GM19324 (cell line): Measurements from ENCODE around the gene ATR.
"Not testable (repeated sequence)": the region's sequence is repeated elsewhere in the genome, so short reads cannot be mapped to it uniquely, and the experiment has no call there.

Experiments used
- ATAC-seq: cut with Tn5 transposase; IDR thresholded peaks from one replicate; pipeline ENCODE4 v1.9.1; 2021; ENCODE audit warnings: mild to moderate bottlenecking, moderate library complexity; ENCODE audit not compliant: unreplicated experiment, low FRiP score

ATR gene

DNA sequence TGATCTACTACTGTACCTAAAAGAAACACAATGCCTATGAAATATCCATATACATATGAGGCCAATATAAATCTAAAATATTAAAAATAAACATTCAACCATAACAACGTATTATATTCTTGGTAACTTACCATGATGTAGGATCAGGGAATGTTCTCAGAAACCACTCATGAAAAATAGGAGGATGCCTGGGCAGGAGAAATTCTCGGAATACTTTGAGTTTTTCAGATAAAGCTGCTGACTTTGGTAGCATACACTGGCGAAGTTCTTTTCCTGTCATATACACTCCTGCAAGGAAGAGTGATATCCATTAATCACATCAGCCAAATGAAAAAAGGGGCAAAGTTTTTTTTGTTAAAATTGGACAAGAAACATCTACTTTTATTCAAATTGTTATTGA, 119.4 kb downstream of the ATR start:
- ATAC-seq, result no peak

DNA sequence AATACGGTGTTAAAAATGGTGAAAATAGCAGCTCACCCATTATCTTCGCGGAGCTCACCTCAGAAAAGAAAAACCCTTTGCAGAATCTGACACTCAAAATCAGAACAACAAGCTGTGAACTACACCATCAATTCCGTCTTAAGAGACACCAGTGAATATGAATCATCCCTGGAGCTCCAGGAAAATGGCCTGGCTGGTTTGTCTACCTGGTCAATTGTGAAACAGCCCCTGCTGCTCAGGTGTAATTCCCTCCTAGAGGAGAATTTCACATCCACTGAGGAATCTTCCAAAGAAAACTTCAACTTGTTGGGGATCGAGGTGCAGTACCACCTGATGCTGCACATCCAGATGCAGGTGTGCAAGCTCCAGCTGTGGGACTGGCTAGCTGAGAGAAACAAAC, 127.7 kb downstream of the ATR start:
- no peak for ATAC-seq

DNA sequence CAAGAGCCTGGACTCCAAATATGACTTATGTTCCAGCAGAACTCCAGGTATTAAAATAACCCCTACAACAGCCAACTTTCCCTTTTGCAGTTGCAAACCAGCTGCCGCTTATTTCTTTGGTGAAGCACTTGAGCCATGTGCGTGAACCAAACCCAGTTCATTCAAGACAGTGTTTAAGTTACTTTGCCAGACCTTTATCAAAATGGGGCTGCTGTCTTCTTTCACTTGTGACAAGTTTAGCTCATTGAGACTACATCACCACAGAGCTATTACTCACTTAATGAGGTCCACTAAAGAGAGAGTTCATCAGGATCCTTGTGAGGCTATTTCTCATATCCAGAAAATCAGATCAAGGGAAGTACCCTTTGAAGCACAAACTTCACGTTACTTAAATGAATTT, 128.3 kb downstream of the ATR start:
- ATAC-seq, result no peak

DNA sequence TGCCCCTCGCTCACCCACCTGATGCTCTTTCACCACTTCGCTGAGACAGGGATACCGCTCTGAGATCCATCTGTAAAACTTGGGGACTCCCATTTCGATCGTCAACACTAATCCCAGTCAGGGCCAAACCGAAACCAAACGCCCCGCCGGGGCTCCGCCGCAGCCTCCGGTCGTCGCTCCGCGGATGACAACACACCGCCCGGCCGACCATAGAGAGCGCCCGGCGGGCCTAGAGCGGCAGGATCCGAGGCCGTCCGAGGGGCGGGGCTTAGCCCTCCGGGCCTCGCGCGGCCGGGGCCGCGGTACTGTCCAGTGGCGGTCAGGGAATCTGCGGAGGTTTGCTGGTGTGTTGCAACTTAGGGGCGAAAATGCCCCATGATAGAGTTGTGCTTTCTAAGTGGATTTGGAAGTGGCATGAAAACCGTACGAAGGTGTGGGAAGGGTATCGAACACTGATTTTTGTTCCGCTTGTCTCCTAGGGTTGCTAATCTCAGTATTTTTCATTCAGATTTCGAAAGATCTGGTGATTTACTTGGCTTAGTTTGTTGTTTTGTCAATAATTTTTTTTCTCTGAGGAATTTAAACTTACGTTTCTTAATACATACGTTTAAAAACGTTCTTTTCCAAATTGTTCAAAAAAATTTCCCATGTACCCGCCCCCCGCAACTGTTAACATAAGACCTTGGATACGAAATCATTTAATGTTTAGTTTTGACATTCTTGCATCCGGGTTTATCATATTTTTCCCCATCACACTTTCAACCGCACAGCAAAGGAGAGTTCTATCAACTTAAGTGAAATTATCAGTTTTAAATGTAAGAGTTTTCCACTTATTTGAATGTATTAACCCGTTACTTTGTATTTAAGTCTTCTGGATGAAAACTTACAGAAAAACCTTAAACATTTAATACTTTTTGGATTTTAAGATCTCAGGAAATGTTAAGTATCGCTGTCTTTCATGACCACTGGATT, 130.4 kb downstream of the ATR start, which contains the start of gene XRN1:
Gene XRN1 (minus strand): TSS at position 186 of the 972 bp plus-strand sequence. CDS start 93 bp downstream, at position 93.
- ATAC-seq, result peak; percentile 87

DNA sequence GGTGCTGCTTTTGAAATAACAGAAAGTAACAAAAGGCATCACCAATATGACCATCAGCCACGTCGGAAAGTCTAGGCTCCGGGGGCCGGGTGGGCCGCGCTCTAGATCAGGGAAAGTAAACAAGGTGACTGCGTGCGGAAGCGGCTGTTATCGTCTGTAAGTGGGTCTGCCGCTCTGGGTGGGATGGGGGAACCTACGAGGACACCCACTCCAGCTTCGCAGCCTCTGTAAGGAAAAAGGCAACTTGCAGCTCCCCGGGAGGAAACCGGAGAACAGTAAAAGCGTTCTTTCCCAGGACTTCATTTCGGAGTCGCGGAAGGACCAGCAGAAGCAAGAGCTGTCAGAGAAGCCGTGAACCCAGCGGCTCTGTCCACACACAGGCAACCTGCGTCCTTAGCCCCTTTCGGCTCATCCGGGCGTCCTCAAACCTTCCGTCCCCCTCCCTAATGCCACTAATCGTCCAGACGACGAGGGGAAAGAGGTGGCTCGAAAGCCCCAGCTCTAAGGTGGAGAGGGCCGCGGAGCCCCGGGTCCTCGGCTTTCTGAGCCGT, 131.2 kb downstream of the ATR start:
- ATAC-seq, result peak; percentile 32

DNA sequence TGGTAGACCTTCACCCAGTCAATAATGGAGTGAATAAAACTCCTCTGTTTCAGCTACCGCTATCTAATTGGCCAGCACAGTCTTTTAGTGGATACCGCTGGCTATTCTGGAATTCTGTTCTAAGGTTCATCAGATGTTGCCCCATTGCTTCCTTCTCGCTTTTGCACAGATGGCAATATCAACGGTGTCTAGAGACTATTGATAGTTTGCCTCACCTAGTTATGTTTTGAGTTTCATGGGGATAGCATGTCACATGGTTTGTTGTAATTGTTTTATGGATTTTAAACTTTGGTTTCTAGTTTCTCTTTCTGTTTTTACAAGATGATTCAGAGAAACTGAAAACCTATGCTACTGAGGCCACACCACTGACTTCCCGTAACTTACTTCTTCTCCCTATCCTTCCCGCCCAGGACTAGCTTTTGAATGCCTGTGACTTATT, 132.7 kb downstream of the ATR start:
- ATAC-seq, result peak; percentile 42

DNA sequence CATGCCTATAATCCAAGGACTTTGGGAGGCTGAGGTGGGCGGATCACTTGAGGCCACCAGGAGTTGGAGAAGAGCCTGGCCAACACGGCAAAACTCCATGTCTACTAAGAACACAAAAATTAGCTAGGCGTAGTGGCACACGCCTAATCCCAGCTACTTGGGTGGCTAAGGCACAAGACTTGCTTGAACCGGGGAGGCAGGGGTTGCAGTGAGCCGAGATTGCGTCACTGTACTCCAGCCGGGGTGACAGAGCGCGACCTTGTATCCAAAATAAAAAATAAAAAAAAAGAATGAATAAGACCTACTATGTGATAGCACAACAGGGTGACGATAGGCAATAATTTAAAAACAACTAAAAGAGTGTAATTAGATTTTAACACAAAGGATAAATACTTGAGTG, 134.2 kb downstream of the ATR start:
- ATAC-seq, result no peak

DNA sequence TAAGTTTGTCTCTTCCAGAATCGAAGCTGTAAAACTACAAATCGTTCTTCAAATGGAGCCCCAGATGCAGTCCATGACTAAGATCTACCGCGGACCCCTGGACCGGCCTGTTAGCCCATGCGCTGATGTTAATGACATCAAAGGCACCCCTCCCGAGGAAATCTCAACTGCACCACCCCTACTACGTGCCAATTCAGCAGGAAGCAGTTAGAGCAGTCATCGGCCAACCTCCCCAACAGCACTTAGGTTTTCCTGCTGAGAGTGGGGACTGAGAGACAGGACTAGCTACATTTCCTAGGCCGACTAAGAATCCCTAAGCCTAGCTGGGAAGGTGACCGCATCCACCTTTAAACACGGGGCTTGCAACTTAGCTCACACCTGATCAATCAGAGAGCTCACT, 135.5 kb downstream of the ATR start:
- ATAC-seq, result not testable (repeated sequence)

DNA sequence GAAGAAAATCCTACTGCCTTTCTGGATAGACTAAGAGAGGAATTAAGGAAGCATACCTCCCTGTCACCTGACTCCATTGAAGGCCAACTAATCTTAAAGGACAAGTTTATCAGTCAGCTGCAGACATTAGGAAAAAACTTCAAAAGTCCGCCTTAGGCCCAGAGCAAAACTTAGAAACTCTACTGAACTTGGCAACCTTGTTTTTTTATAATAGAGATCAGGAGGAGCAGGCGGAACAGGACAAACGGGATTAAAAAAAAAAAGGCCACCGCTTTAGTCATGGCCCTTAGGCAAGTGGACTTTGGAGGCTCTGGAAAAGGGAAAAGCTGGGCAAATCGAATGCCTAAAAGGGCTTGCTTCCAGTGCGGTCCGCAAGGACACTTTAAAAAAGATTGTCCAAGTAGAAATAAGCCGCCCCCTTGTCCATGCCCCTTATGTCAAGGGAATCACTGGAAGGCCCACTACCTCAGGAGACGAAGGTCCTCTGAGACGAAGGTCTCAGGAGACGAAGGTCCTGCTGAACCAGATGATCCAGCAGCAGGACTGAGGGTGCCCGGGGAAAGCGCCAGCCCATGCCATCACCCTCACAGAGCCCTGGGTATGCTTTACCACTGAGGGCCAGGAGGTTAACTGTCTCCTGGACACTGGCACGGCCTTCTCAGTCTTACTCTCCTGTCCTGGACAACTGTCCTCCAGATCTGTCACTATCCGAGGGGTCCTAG, 138.9 kb downstream of the ATR start:
- ATAC-seq, result not testable (repeated sequence)

DNA sequence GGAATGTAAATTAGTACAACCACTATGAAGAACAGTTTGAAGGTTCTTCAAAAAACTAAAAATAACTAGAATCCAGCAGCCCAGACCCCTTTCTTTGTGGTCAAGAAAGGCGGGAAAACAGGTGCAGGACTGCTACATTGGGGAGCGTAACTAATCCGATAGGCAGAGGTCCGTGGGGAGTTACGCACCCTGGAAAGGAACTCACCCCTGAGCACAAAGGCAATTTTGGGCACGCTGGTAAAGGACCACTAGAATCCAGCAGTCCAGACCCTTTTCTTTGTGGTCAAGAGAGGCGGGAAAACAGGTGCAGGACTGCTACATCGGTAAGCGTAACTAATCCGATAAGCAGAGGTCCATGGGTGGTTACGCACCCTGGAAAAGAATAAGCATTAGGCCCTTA, 140.4 kb downstream of the ATR start:
- ATAC-seq, result not testable (repeated sequence)

DNA sequence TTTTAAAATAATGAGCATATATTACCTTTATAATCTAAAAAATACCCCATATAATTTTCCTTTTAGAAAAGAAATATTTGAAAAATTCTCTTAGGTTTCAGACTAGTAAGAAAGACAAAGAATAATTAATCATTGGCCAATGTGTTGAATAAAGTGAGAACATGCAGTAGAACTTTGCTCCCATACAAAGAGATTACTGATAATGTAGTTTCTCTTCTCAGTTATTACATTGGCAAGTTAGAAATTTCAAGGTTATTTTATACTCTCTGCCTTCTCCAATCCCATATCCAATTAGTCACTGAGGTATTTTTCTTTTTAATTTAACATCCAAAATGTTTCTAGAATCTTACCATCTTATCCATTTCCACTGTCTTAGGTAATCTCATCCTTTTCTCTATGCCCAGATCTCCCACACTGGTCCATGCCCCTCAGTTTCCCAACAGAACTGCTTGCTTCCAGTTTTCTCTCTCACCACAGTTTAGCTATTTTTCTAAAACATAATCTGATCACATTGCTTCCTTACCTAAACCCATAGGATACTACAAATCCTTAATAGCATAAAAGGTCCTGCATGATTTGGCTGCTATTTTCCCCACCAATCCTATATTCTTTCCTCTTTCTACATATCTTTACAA, 141.5 kb downstream of the ATR start:
- no peak for ATAC-seq

DNA sequence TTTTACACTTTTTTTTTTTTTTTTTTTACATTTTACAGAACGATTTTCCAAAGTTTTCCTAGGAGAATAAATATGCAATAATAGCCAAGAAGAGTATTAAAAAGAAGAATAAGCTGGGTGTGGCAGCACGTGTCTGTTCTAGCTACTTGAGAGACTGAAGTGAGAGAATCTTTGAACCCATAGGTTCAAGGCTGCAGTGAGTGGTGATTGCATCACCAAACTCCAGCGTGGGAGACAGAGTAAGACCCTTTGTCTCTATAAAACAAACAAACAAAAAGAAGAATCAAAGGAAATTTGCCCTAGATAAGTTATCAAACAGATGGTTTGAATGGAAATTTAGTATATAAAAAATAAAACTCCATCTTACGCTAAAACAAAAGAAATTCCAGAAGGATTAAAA, 144.0 kb downstream of the ATR start:
- ATAC-seq, result no peak

DNA sequence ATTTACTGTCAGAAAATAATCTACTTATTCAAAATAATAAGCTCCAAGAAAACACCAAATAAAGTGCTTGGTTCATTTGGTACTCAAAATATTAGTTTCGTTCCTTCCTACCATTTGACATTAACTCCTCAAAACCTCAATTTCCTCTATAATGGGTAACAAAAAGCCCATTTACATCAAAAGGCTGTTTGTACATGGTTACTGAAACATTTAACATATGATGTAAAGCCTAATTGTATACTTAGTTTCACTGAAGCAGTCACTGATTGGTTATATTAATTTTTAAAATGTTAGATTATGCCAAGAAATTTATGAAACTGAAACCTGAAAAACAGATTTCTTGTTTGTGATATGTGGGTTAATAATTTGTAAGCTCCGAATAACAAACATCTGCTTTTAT, 145.4 kb downstream of the ATR start:
- no peak for ATAC-seq

DNA sequence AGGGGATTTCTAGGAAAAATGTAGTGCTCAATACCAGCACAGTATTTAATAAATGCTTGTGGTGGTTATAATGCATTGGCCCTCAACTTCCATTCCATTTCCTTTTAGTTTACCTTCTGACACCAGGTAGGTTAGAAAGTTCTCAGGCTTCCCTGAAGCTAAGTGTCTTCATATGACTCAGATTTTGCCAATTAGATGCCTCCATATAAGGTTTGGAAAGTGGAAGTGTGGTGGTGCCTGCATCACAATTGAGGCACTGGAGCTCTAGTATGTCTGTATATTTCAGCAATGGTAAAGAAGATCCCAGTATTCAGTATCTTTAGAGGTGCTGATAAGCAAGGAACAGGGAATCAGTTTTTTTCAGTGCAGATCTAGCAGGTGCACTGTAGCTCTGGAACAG, 149.0 kb downstream of the ATR start:
- ATAC-seq, result no peak

DNA sequence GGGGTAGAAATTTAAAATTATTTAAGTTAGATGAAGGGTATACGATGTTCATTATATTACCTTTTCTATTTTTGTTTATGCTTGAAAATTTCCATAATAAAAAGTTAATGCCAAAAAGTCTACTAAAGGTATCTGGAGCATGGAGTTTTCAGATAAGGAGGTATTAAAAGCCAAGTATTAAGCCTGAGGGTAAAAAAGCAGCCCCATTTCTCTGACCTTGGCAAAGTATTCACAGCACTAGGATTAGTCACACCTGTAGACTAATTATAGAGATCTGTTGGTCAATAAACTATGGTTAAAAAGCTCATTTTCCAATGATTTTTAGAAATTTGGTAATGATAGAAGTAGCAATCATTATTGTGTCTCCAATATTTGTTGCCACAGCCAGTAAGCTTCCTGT, 153.8 kb downstream of the ATR start:
- no peak for ATAC-seq

DNA sequence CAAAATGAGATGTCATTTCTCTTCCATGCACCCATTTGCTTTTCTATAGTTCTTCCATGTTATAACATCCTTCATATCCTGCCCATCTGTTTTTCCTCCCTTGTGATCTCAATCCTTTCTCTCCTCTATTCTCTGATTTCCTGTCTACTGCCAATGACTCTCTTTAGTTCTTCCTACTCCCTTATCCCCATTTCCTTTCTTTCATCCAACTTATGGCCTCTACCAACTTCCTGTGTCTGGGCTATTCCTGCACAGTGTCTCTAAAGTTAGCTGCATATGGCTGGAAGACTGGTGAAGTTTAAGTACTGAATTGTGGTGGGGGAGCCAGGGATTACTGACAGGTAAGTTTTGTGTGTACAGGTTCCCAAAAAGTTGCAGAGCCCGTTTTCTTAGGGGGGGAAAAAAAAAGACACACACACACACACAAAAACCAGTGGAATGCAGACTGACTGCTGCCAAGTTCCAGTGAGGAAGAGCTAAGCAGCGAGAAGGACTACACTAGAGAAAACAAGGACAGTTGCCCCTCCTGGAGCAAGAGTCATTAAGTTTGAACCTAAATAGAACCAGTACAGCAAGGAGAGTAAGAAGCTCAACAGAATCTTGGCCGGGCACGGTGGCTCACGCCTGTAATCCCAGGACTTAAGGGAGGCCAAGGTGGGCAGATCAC, 159.5 kb downstream of the ATR start:
- ATAC-seq, result no peak

DNA sequence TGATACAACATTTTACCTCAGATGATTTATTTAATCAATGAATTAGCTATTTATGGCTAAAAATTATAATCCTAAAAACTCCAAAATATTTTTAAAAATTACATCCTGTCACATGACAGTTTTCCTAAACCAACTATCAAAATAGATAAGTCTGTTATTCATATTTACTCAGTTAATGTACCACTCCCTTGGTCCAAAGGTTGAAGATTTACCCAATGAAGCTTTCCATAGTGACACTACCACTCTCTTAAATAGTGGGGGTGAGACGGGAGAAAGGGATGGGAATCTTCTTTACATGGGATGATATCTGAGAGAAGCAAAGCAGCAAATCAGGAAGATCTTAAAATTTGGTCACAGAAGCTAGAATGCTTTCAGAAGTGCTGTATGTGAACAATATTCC, 161.2 kb downstream of the ATR start:
- no peak for ATAC-seq

DNA sequence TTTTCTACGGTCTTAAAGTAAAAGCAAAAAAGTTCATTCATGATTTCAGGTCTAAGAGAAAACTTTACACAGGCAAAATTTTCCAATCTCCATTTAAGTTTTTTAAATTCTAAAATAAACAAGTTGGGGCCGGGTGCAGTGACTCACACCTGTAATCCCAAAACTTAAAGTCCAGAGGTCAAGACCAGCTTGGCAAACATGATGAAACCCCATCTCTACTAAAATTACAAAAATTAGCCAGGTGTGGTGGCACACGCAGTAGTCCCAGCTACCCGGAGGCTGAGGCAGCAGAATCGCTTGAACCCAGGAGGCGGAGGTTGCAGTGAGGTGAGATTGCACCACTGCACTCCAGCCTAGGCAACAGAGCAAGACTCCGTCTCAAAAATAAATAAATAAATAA, 178.0 kb downstream of the ATR start:
- not testable (repeated sequence) for ATAC-seq
